ENCODE data around the gene GTF3C6. TPM values are rescaled to one million over a fixed set of nuclear protein-coding genes. Genes with fewer than 3 reads are reported as not detected.

The GTF3C6 gene
- total RNA-seq, 1 donor from 2014 or later: 119 TPM

Other genes starting within 250 kb of the GTF3C6 start
- 23.8 and 26.2 TPM in 2 replicates for gene CDK19, start 143.2 kb upstream of the GTF3C6 start, total RNA-seq
- gene AMD1, start 83.9 kb upstream of the GTF3C6 start, total RNA-seq: 101 and 104 TPM in 2 replicates
- 32.1 and 33.6 TPM in 2 replicates for gene RPF2, start 23.3 kb downstream of the GTF3C6 start, total RNA-seq
- gene SLC16A10, start 128.8 kb downstream of the GTF3C6 start, total RNA-seq: 1.3 and 2.2 TPM in 2 replicates